BJ (cell line): Measurements from ENCODE around the gene NBEA. TPM values are rescaled to one million over a fixed set of nuclear protein-coding genes. Genes with fewer than 3 reads are reported as not detected.
"Not testable (repeated sequence)": the region's sequence is repeated elsewhere in the genome, so short reads cannot be mapped to it uniquely, and the experiment has no call there.

Source experiments
- CTCF ChIA-PET: fragments of 350-600 bp; formaldehyde crosslinking; extraction: SDS; loops from one replicate; lab custom pipeline; 2021; ENCODE audit warnings: antibody characterized with exemption, inconsistent platforms; lab: Yijun Ruan, JAX
- POLR2A ChIA-PET: fragments of 300-600 bp; sonication (Branson Sonifier 250); formaldehyde crosslinking; extraction: SDS; loops from one replicate; lab custom pipeline; 2021; ENCODE audit warnings: antibody characterized with exemption; lab: Charles Lee
- DNase-seq: peaks from one replicate; pipeline ENCODE4 v3.0.0-alpha.2; 2011; ENCODE audit warnings: low read depth
- H3K27me3 ChIP-seq: 2 replicates; pipeline ENCODE4 v1.6.0; 2011; ENCODE audit warnings: low read length; ENCODE audit not compliant: control insufficient read depth, insufficient read depth
- H3K36me3 ChIP-seq: 2 replicates; pipeline ENCODE4 v1.5.1; 2011; ENCODE audit warnings: low read length; ENCODE audit not compliant: control insufficient read depth, insufficient read depth
- H3K4me3 ChIP-seq: 2 replicates; pipeline ENCODE4 v1.5.1; 2011; ENCODE audit warnings: low read depth, mild to moderate bottlenecking, control low read depth, low read length
- CTCF ChIP-seq: IDR thresholded peaks from 2 replicates; pipeline ENCODE4 v1.5.1; 2011; ENCODE audit warnings: low read depth, mild to moderate bottlenecking, control low read depth, inconsistent platforms, low read length, moderate library complexity; ENCODE audit not compliant: insufficient read depth
- polyA plus RNA-seq: library from polyadenylated mRNA; depleted of rRNA; stranded (reverse); fragments of >200 nt; gene quantifications from 2 replicates; pipeline ENCODE4 v1.2.3, GENCODE V29; 2011

Gene NBEA
- polyA plus RNA-seq, 1 experiment, result 17.8 TPM

- H3K27me3 ChIP-seq, result no peaks in the 10 kb centered on the region
- H3K36me3 ChIP-seq, result no peaks in the 10 kb centered on the region; the same call in 1 of the 2 replicates
- CTCF ChIA-PET, result no interaction called here
- H3K4me3 ChIP-seq, result no peak overlapping the region
- TF ChIP-seq CTCF, result no peak
- DNase-seq, result no peak
- POLR2A ChIA-PET, result no interaction called here
Measured at GRCh38 chr13:35659796-35660195, 717.7 kb downstream of the NBEA start.

GRCh38 chr13:35664747-35665146 is 722.7 kb downstream of the NBEA start:
- ChIA-PET POLR2A (no interaction called here), CTCF (interaction anchor here (0.6 to 2.4 kb wide), 4 partner anchors 23 to 295 kb away, joined by 3 to 6 read pairs (median 4); no protein-coding TSS in a partner anchor)
- H3K27me3 ChIP-seq, result no peaks in the 10 kb centered on the region

GRCh38 chr13:35669321-35669720 is 727.3 kb downstream of the NBEA start:
- ChIA-PET POLR2A (no interaction called here), CTCF (interaction anchor here (1.4 kb wide), 1 partner anchor 11 kb away, joined by 3 read pairs; no protein-coding TSS in a partner anchor)
- no peak for TF ChIP-seq CTCF
- Histone ChIP-seq H3K36me3 (peaks cover 6% of the 10 kb centered on the region), H3K27me3 (no peaks in the 10 kb centered on the region), H3K4me3 (no peak overlapping the region)
- DNase-seq, result no peak

More at GRCh38 chr13:35664747-35665146, 722.7 kb downstream of the NBEA start:
- peaks cover 2% of the 10 kb centered on the region for H3K36me3 ChIP-seq
- DNase-seq, result no peak
- no peak overlapping the region for H3K4me3 ChIP-seq
- TF ChIP-seq CTCF, result no peak

- CTCF ChIA-PET, result interaction anchor here (0.6 to 1.0 kb wide), 3 partner anchors 12 to 508 kb away, joined by 3 to 4 read pairs (median 3); no protein-coding TSS in a partner anchor
- no peaks in the 10 kb centered on the region for H3K27me3 ChIP-seq
- POLR2A ChIA-PET, result interaction anchor here (1.1 to 1.9 kb wide), 2 partner anchors 40 to 42 kb away, joined by 3 to 5 read pairs; no protein-coding TSS in a partner anchor
- peaks cover 3% of the 10 kb centered on the region for H3K36me3 ChIP-seq
- DNase-seq, result peak; percentile 88
- TF ChIP-seq CTCF, result no peak
- H3K4me3 ChIP-seq, result no peak overlapping the region
Measured at GRCh38 chr13:35672611-35673010, 730.5 kb downstream of the NBEA start.

GRCh38 chr13:35675651-35676050 is 733.6 kb downstream of the NBEA start:
- Histone ChIP-seq H3K36me3 (no peaks in the 10 kb centered on the region), H3K27me3 (no peaks in the 10 kb centered on the region), H3K4me3 (no peak overlapping the region)
- TF ChIP-seq CTCF, result no peak
- CTCF ChIA-PET, result no interaction called here
- DNase-seq, result no peak
- POLR2A ChIA-PET, result interaction anchor here (0.6 kb wide), 1 partner anchor 193 kb away, joined by 4 read pairs; no protein-coding TSS in a partner anchor

GRCh38 chr13:35677863-35678262 is 735.8 kb downstream of the NBEA start:
- DNase-seq, H3K36me3 ChIP-seq, POLR2A ChIA-PET, H3K4me3 ChIP-seq, H3K27me3 ChIP-seq, CTCF ChIA-PET: not testable (repeated sequence)
